Smooth muscle cell (in vitro differentiated cells): ENCODE results near the gene OR4K14. TPM values are rescaled to one million over a fixed set of nuclear protein-coding genes. Genes with fewer than 3 reads are reported as not detected.

Source experiments
- DNase-seq: peaks from one replicate; lab custom pipeline; 2025; ENCODE audit not compliant: unreplicated experiment; lab: John Stamatoyannopoulos, UW
- H2AFZ ChIP-seq: fragments of 200-600 bp; sonication (generic); 2 replicates; pipeline ENCODE4 v1.6.0; 2016; ENCODE audit warnings: antibody characterized with exemption, low read depth, mild to moderate bottlenecking
- H3F3A ChIP-seq: fragments of 200-600 bp; sonication (generic); 2 replicates; pipeline ENCODE4 v1.6.0; 2017; ENCODE audit warnings: antibody characterized with exemption, low read depth
- H3K27ac ChIP-seq: fragments of 200-600 bp; sonication (generic); 2 replicates; pipeline ENCODE4 v1.5.1; 2016; ENCODE audit warnings: low read depth, mild to moderate bottlenecking
- H3K27me3 ChIP-seq: fragments of 200-600 bp; sonication (generic); 2 replicates; pipeline ENCODE4 v1.6.1; 2016; ENCODE audit warnings: low read depth, mild to moderate bottlenecking
- H3K36me3 ChIP-seq: fragments of 200-600 bp; sonication (generic); 2 replicates; pipeline ENCODE4 v1.5.1; 2016; ENCODE audit warnings: low read depth
- H3K4me1 ChIP-seq: fragments of 200-600 bp; sonication (generic); 2 replicates; pipeline ENCODE4 v1.5.1; 2016; ENCODE audit warnings: low read depth
- H3K4me2 ChIP-seq: fragments of 200-600 bp; sonication (generic); 2 replicates; pipeline ENCODE4 v1.6.0; 2016; ENCODE audit warnings: mild to moderate bottlenecking
- H3K4me3 ChIP-seq: fragments of 200-600 bp; sonication (generic); 2 replicates; pipeline ENCODE4 v1.5.1; 2016; ENCODE audit warnings: mild to moderate bottlenecking
- H3K79me2 ChIP-seq: fragments of 200-600 bp; sonication (generic); 2 replicates; pipeline ENCODE4 v1.6.0; 2016; ENCODE audit warnings: low read depth, mild to moderate bottlenecking
- H3K9ac ChIP-seq: fragments of 200-600 bp; sonication (generic); 2 replicates; pipeline ENCODE4 v1.6.0; 2016; ENCODE audit warnings: low read depth
- H3K9me3 ChIP-seq: fragments of 200-600 bp; sonication (generic); replicated peaks from 2 replicates; pipeline ENCODE4 v1.5.1; 2016; ENCODE audit warnings: low read depth
- H4K20me1 ChIP-seq: fragments of 200-600 bp; sonication (generic); 2 replicates; pipeline ENCODE4 v1.6.0; 2016; ENCODE audit warnings: low read depth
- WGBS: methylation state at CpG from one replicate; pipeline ENCODE4 v1.1.7; 2016; ENCODE audit warnings: low lambda C conversion rate; 5-methylcytosine and 5-hydroxymethylcytosine counted together
- polyA plus RNA-seq: library from polyadenylated mRNA; unstranded; fragments of >200 nt; fragmentation: Nextera tagmentation; extraction: Ambion mirVana; gene quantifications from 2 replicates; pipeline ENCODE4 v1.2.1, GENCODE V29; 2016
- total RNA-seq: library from RNA; depleted of rRNA; stranded (reverse); fragments of >200 nt; gene quantifications from 2 replicates; pipeline ENCODE4 v1.2.3, GENCODE V29; 2014
- TF ChIP-seq, protein P1 (sequence below): fragments of 200-600 bp; sonication (generic); IDR thresholded peaks from 2 replicates; pipeline ENCODE4 v1.5.1; 2017; ENCODE audit warnings: borderline replicate concordance, mild to moderate bottlenecking, antibody characterized with exemption; ENCODE audit not compliant: insufficient read depth, poor library complexity, severe bottlenecking

OR4K14 gene
- total and polyA plus RNA-seq, 2 experiments from 2014 or later = not detected

DNA sequence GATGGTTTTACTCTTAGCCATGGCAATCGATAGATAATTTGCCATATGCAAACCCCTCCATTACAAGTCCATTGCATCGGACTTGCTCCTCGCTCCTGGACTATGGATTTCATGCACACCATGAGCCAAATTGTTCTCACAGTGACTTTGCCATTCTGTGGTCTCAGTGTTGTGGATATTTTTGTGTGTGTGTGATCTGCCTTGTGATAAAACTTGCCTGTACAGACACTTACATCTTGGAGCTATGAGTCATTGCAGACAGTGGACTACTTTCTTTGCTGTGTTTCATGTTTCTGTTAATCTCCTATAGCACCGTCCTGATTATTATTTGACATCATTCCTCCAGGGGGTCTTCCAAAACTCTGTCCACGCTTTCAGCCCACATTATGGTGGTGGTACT is 25.1 kb upstream of the OR4K14 start:
- Histone ChIP-seq H3K9me3 (no peaks in the 10 kb centered on the region), H4K20me1 (no peaks in the 10 kb centered on the region), H3F3A (no peaks in the 10 kb centered on the region), H3K36me3 (no peaks in the 10 kb centered on the region), H3K27ac (no peak overlapping the region), H3K4me1 (no peaks in the 10 kb centered on the region), H3K4me2 (no peak overlapping the region), H3K79me2 (no peaks in the 10 kb centered on the region), H2AFZ (no peak overlapping the region), H3K9ac (no peak overlapping the region), H3K27me3 (no peaks in the 10 kb centered on the region), H3K4me3 (no peak overlapping the region)
- TF ChIP-seq, protein P1, sequence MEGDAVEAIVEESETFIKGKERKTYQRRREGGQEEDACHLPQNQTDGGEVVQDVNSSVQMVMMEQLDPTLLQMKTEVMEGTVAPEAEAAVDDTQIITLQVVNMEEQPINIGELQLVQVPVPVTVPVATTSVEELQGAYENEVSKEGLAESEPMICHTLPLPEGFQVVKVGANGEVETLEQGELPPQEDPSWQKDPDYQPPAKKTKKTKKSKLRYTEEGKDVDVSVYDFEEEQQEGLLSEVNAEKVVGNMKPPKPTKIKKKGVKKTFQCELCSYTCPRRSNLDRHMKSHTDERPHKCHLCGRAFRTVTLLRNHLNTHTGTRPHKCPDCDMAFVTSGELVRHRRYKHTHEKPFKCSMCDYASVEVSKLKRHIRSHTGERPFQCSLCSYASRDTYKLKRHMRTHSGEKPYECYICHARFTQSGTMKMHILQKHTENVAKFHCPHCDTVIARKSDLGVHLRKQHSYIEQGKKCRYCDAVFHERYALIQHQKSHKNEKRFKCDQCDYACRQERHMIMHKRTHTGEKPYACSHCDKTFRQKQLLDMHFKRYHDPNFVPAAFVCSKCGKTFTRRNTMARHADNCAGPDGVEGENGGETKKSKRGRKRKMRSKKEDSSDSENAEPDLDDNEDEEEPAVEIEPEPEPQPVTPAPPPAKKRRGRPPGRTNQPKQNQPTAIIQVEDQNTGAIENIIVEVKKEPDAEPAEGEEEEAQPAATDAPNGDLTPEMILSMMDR = no peak
- no peak for DNase-seq
- WGBS = 61% methylated on average over 5 of the region's 5 CpGs

DNA sequence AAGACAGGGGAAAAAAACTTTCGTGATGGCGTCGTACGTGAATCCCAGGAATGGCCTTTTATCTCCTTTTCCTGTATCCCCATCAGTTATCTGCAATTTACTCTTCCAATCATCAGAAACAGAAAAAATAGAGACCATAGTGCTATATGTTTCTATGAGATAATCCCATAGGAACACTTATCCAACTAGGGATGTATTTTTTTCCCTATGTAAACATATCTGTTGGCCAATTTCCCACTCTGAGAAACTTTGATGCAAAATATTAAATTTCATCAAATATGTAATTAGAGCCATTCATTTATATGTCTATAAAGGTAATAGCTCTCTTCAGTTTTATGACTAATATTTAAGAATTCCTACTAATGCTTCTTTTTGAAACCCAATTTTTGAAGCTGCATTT is 16.8 kb upstream of the OR4K14 start, which contains the start of gene OR4K13:
OR4K13 (minus strand) TSS at position 101 of the 400 bp plus-strand sequence. CDS start 1,280 bp downstream, outside the sequence.
- Histone ChIP-seq H3K4me2 (no peak within 1 kb of the TSS), H3K79me2 (no peaks in the 10 kb centered on the region), H3K36me3 (no peaks in the 10 kb centered on the region), H3K9me3 (peaks cover 4% of the 10 kb centered on the region), H4K20me1 (no peaks in the 10 kb centered on the region), H3K9ac (no peak within 1 kb of the TSS), H3K27me3 (no peaks in the 10 kb centered on the region), H3F3A (no peaks in the 10 kb centered on the region), H3K27ac (no peak within 1 kb of the TSS), H3K4me3 (no peak within 1 kb of the TSS), H3K4me1 (no peaks in the 10 kb centered on the region), H2AFZ (no peak within 1 kb of the TSS)
- DNase-seq = no peak
- 91% methylated on average over 4 of the region's 4 CpGs for WGBS
- TF ChIP-seq, protein P1 = no peak

DNA sequence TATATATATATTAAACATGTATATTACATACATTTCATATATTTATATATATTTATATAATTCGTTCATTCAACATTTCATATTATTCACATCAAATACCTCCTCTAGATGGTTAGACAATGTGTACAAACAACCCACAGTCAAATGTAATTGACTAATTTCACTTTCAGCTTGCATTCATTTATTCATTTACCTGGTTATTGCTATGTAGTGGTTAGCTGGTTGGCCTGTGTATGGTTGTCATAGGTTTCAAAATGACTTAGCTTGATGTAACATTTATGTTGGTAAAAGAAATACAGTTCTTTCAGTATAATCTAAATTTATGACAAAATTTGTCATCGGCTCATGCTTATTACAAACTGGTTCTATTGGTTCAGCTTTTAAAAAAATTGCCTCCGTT is 16.3 kb upstream of the OR4K14 start:
- no peak overlapping the region for H3K4me2 ChIP-seq
- H3K27ac ChIP-seq = no peak overlapping the region
- no peaks in the 10 kb centered on the region for H3K27me3 ChIP-seq
- DNase-seq = no peak
- no peaks in the 10 kb centered on the region for H4K20me1 ChIP-seq
- no peaks in the 10 kb centered on the region for H3K79me2 ChIP-seq
- H3K4me1 ChIP-seq = no peaks in the 10 kb centered on the region
- TF ChIP-seq, protein P1 = no peak
- 64% methylated on average over 3 of the region's 3 CpGs for WGBS
- no peak overlapping the region for H3K4me3 ChIP-seq
- no peaks in the 10 kb centered on the region for H3F3A ChIP-seq
- H3K9ac ChIP-seq = no peak overlapping the region
- H3K36me3 ChIP-seq = no peaks in the 10 kb centered on the region
- no peak overlapping the region for H2AFZ ChIP-seq
- peaks cover 4% of the 10 kb centered on the region for H3K9me3 ChIP-seq

DNA sequence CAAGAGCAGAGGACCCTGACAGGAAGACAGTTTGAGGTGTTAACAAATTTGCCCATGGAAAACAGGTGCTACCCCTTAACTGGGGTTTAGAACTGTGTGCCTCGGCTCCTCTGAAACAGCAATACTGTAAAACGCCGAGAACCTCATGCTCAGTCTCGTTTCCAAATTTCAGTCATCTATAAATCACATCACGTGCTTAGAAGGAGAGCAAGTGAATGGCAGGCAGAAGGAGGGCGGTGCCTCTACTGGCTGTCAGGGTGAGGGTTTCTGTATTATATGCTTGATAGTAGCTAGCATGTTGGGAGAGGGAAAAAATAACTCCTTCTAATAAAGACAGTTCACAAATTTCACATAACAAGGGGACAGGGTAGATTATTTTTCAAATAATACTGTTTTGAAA is 12.0 kb upstream of the OR4K14 start:
- H3K9me3 ChIP-seq = peaks cover 4% of the 10 kb centered on the region
- H3K27ac ChIP-seq = no peak overlapping the region
- no peaks in the 10 kb centered on the region for H3K27me3 ChIP-seq
- H3K79me2 ChIP-seq = no peaks in the 10 kb centered on the region
- H3K36me3 ChIP-seq = no peaks in the 10 kb centered on the region
- no peak for DNase-seq
- 75% methylated on average over 6 of the region's 6 CpGs for WGBS
- H3K4me2 ChIP-seq = no peak overlapping the region
- H3K4me3 ChIP-seq = no peak overlapping the region
- H2AFZ ChIP-seq = no peak overlapping the region
- H4K20me1 ChIP-seq = no peaks in the 10 kb centered on the region
- TF ChIP-seq, protein P1 = no peak
- no peaks in the 10 kb centered on the region for H3F3A ChIP-seq
- no peaks in the 10 kb centered on the region for H3K4me1 ChIP-seq
- H3K9ac ChIP-seq = no peak overlapping the region
